Neural progenitor cell (in vitro differentiated cells): ENCODE results near the gene CYP4F12.

Experiments
- EZH2 ChIP-seq: fragments of 200-600 bp; sonication (generic); IDR thresholded peaks from 2 replicates; pipeline ENCODE4 v1.6.1; 2017; ENCODE audit warnings: antibody characterized with exemption, mild to moderate bottlenecking, moderate library complexity
- EZH2phosphoT487 ChIP-seq: fragments of 200-600 bp; sonication (generic); IDR thresholded peaks from 2 replicates; pipeline ENCODE4 v1.6.1; 2017; ENCODE audit warnings: antibody characterized with exemption
- TF ChIP-seq, protein P1 (sequence below): fragments of 200-600 bp; sonication (generic); IDR thresholded peaks from 2 replicates; pipeline ENCODE4 v1.5.1; 2017; ENCODE audit warnings: antibody characterized with exemption, mild to moderate bottlenecking

DNA sequence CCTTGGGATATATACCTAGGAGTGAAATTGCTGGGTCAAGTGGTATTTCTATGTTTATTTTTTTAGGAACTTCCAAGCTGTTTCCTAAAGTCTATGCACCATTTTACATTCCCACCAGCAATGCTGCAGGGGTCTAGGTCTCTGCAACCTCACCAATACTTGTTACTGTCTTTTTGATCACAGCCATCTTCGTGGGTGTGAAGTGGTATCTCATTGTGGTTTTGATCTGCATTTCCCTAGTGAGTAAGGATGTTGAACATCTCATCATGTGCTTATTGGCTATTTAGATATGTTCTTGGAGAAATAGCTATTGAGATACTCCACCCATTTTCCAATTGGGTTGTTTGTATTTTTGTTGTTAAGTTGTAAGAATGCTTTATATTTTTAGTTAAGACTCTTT lies 57.7 kb downstream of the CYP4F12 start:
- TF ChIP-seq, protein P1, sequence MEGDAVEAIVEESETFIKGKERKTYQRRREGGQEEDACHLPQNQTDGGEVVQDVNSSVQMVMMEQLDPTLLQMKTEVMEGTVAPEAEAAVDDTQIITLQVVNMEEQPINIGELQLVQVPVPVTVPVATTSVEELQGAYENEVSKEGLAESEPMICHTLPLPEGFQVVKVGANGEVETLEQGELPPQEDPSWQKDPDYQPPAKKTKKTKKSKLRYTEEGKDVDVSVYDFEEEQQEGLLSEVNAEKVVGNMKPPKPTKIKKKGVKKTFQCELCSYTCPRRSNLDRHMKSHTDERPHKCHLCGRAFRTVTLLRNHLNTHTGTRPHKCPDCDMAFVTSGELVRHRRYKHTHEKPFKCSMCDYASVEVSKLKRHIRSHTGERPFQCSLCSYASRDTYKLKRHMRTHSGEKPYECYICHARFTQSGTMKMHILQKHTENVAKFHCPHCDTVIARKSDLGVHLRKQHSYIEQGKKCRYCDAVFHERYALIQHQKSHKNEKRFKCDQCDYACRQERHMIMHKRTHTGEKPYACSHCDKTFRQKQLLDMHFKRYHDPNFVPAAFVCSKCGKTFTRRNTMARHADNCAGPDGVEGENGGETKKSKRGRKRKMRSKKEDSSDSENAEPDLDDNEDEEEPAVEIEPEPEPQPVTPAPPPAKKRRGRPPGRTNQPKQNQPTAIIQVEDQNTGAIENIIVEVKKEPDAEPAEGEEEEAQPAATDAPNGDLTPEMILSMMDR, result no peak
- TF ChIP-seq EZH2 (no peak), EZH2phosphoT487 (no peak)
